ES-I3 (cell line): Measurements from ENCODE around the gene PTPMT1.
"Not testable (repeated sequence)": the region's sequence is repeated elsewhere in the genome, so short reads cannot be mapped to it uniquely, and the experiment has no call there.

Source experiments
- H3K36me3 ChIP-seq: 2 replicates; pipeline ENCODE4 v1.6.1; 2013; ENCODE audit warnings: mild to moderate bottlenecking, low read length, control low read depth, moderate library complexity; ENCODE audit not compliant: insufficient read depth
- H3K4me1 ChIP-seq: 2 replicates; pipeline ENCODE4 v1.6.1; 2013; ENCODE audit warnings: mild to moderate bottlenecking, control low read depth, low read length; ENCODE audit not compliant: insufficient read depth
- H3K9ac ChIP-seq: 2 replicates; pipeline ENCODE4 v1.6.1; 2013; ENCODE audit warnings: low read depth, mild to moderate bottlenecking, low read length, moderate library complexity
- H3K9me3 ChIP-seq: 2 replicates; pipeline ENCODE4 v1.6.1; 2013; ENCODE audit warnings: mild to moderate bottlenecking, low read length, moderate library complexity; ENCODE audit not compliant: control insufficient read depth, insufficient read depth

Gene PTPMT1

DNA sequence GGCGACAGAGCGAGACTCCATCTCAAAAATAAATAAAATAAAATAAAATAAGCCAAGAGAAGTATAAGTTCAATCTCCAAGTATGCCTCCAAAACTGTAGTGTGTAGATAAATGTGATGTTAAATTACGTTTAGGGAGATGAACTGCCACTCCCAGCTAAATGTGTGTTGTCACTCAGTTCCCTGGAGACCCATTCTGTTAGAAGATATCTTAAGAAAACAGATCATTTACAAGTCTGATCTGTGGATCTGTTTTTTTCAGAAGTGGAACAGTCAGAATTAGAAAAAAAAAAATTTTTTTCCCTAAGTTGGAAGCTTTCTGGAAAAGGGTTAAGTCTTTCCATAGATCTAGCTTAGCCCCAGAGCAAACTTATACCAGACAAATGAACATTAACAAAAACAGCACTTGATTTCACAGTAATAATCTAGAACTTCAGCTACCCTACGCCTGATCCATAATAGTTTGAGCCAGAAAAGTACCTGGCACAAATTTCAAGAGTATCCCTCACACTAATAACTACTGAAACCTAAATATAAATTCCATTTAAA lies 30.6 kb upstream of the PTPMT1 start:
- Histone ChIP-seq H3K36me3 (no peaks in the 10 kb centered on the region), H3K9me3 (no peaks in the 10 kb centered on the region), H3K9ac (no peak overlapping the region), H3K4me1 (peaks cover 5% of the 10 kb centered on the region; the same call in 1 of the 2 replicates)

DNA sequence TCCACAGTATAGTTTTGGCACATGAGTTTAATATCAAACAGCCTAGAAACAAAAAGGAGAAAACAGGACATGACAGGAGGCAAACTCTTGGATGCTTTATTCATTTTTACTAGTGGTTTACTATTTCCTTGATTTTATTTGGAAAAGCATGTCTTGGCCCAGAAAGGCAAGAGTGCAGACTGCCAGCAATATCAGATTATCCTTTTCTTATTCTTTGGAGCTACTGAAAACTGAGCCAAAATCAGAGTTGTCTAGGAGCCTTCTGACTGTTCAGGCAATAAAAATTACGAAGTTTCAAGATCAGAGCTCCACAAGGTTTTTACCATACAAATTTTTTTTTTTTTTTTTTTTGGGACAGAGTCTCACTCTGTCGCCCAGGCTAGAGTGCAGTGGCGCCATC lies 28.5 kb upstream of the PTPMT1 start:
- H3K36me3 ChIP-seq, result no peaks in the 10 kb centered on the region
- no peak overlapping the region for H3K9ac ChIP-seq
- H3K4me1 ChIP-seq, result peaks cover 10% of the 10 kb centered on the region
- H3K9me3 ChIP-seq, result no peaks in the 10 kb centered on the region

DNA sequence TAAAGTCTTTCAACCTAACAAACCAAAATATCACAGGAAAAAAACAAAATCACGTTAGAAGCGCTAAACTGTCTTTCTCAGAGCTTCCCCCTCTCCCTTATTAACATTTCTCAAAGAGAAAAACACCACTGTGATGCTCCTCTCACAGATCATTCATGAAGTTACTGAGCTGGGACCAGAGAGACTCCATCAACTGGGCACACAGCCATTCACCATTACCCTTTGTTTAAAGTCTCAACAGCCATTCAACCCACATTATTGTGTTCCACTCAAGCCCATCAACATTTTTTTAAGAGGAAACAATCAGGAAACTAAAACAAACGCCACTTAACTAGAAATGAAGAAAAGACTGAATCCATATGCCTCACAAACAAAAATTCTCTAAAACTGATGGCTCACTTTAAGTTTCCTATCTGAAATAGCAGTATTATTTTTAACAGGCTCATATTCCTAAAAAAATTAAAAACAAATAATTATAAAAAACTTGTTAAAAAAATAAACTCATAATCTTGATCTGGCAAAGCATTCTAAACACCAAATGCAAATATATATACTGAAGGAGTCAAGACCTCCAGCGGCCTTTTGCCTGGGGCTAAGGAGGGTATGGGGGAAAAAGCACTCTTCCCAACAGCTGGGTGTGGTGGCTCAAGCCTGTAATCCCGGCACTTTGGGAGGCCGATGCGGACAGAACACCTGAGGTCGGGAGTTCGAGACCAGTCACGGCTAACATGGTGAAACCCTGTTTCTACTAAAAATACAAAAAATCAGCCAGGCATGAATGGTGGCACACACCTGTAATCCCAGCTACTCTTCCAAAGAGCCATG lies 26.4 kb upstream of the PTPMT1 start:
- H3K9me3 ChIP-seq, result no peaks in the 10 kb centered on the region
- H3K36me3 ChIP-seq, result no peaks in the 10 kb centered on the region
- peaks cover 10% of the 10 kb centered on the region for H3K4me1 ChIP-seq
- H3K9ac ChIP-seq, result no peak overlapping the region

DNA sequence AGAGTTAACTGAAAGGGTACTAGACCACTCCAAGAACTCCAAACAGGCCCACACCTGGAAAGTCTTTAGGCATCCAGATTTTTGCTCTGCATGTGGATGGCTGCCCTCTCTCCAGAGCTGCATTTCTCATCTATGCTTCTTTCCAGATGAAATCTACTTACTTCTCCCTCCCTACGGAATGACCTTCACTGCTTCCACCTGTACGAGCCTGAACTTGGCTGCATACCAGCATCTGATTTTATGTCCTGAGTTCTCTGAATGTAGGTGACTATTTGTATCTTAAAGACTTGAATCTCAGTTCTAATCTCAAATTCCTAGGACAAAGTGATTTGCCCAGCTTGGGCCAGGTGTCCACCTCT lies 25.7 kb upstream of the PTPMT1 start:
- Histone ChIP-seq H3K9ac (no peak overlapping the region), H3K36me3 (no peaks in the 10 kb centered on the region), H3K4me1 (peaks cover 10% of the 10 kb centered on the region), H3K9me3 (no peaks in the 10 kb centered on the region)

DNA sequence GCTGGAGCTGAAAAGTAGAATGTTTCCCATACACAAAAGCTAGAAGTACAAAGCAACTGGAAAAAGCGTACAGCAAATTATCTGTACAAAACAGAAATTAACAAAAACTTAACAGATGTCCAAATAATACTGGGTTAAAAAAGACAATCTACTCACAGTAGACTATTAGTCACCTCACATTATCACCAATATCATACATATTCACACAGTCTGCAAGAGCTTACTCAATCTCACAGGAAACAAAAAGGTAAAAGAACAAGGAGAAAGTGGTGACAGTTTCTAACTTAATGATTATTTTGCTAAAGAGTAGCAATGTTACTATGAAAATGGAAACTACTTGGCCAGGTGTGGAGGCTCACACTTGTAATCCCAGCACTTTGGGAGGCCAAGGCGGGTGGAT lies 24.3 kb upstream of the PTPMT1 start:
- Histone ChIP-seq H3K4me1 (peaks cover 10% of the 10 kb centered on the region), H3K9ac (no peak overlapping the region), H3K9me3 (no peaks in the 10 kb centered on the region), H3K36me3 (no peaks in the 10 kb centered on the region)

DNA sequence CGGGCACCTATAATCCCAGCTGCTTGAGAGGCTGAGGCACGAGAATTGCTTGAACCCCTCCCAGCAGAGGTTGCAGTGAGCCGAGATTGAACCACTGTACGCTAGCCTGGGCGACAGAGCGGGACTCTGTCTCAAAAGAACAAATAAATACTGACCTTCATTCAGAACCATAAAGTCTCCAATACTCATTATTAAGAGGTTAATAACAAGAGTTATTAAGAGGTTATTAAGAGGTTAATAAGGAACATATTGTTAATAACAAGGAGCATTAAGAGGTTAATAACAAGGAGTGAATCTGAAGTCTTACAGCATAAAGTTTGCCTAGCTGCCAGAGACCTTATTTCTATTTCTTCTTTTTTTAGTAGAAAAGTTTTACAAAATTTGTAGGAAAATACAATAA lies 20.1 kb upstream of the PTPMT1 start:
- Histone ChIP-seq H3K4me1 (peaks cover under 1% of the 10 kb centered on the region), H3K36me3 (no peaks in the 10 kb centered on the region), H3K9ac (no peak overlapping the region), H3K9me3 (no peaks in the 10 kb centered on the region)

DNA sequence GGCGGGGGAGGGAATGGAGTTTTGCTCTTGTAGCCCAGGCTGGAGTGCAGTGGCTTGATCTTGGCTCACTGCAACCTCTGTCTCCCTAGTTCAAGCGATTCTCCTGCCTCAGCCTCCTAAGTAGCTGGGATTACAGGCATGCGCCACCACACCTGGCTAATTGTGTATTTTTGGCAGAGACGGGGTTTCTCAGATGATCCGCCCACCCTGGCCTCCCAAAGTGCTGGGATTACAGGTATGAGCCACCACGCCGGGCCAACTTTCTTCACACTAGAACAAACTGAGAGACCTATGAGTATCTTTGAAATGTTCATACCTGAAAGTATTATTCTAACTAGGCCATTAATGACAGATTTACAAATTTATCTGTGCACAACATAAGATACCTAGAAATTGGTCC lies 19.1 kb upstream of the PTPMT1 start:
- not testable (repeated sequence) for H3K36me3 ChIP-seq, H3K9ac ChIP-seq, H3K4me1 ChIP-seq, H3K9me3 ChIP-seq

DNA sequence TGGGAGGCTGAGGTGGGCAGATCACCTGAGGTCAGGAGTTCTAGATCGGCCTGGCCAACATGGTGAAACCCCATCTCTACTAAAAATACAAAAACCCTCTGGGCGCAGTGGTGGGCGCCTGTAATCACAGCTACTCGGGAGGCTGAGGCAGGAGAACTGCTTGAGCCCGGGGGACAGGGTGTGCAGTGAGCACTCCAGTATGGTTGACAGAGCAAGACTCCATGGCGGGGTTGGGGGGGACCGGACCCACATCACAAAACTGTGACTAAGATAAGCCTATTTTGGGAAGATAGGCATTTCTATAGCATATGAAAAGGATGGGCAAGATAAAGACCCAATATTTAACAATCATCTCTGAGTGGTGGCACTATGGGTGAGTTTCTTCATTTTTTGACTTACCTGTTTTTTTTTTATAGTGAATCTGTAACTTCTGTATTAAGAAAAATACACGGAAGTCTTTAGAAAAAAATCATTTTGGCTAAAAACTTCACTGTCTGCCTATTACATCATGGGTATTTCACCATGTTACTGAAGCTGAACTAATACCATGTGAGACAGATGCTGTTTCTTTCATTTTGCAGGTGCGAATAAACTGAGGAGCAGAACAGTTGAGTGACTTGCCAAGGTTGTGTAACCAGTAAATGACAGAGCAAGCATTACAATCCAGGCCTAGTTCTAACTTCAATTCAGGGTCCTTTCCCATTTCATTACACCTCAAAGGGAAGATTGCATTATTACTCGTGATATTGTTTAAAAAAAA lies 14.9 kb upstream of the PTPMT1 start:
- H3K9me3 ChIP-seq, result no peaks in the 10 kb centered on the region
- H3K36me3 ChIP-seq, result no peaks in the 10 kb centered on the region
- peaks cover 14% of the 10 kb centered on the region for H3K4me1 ChIP-seq
- peak overlapping the region; percentile 3; the same call in 1 of the 2 replicates for H3K9ac ChIP-seq

DNA sequence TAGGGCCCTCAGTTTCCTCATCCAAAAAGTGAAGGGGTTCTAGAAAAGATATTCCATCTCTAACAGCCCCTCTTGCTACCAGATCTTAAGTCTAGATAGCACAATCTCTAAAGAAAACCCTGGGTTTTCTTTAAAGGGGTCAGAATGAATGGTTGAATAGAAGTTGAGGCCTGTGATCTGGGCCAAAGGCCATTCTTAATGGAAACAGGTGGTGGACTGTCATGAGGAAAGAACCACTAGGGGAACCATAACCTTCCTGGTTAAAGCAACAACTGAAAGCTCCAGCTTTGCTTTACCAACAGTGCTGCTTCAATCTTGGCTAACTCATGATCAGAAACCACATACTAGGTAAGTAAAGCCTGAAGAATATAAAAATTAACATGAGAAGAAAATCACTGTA lies 14.3 kb upstream of the PTPMT1 start:
- Histone ChIP-seq H3K9ac (peak overlapping the region; percentile 96; the same call in 1 of the 2 replicates), H3K9me3 (no peaks in the 10 kb centered on the region), H3K4me1 (peaks cover 14% of the 10 kb centered on the region), H3K36me3 (no peaks in the 10 kb centered on the region)

DNA sequence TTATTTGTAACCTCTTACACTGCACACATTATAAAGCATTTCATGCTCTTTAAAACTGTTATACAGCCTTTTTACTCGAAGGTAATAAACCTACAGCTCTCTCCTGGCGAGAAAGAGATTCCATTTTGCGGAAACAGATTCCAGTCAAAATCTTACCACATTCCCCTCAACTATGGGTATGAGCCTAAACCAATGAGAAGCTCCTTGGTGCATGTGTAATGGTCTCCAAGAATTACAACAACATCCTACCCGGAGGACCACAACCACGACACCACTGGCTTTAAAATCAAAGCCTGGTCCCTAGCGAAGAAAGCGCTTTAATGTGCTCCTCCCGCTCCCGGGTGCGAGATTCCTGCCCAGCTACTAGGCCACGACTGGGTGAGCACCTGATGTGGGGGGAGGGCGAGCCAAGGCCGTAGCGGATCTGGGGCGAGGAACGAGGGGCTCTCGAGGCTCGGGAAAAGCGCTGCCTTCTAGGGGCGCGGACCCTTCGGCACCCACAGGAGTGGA lies 13.3 kb upstream of the PTPMT1 start:
- no peaks in the 10 kb centered on the region for H3K36me3 ChIP-seq
- H3K4me1 ChIP-seq, result peaks cover 14% of the 10 kb centered on the region
- peak overlapping the region; percentile 96 for H3K9ac ChIP-seq
- H3K9me3 ChIP-seq, result no peaks in the 10 kb centered on the region

DNA sequence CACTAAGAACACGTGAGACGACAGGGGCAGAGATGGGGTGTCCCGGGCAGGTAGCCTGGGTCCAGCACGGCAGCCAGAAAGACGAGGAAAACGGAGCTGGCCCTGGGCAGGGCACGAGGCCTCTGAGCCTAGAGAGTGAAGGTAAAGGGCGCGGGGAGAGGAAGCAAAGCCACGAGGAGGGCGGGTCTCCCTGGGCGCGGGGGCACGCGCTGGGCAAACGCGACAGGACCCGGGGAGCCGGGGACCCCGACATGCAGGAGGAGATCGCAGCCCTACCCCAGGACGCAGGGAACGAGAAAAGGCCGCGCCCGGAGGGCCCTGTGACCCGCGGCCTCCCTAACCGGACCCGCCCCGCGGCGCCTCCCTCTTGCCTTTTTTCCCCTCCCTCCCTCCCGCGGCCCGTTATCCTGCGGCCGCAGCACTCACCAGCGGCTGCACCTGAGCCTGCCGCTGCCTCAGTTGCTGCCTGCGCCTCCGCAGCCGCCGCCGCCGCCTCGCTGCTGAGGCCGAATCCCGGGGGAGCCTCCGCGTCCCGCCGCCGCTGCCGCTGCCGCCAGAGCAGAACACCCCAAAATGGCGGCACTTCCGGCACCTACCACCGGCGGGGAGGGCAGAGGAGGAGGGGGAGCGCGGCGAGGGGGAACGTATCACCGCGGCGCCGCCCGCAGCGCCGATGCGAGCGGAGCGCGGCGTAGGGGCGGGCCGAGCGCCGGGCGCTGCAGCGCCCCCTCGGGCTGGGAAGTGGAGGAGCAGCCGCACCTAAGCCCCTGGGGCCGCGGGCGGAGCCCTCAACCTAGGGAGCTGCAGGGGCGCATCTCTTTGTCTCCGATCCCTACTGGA lies 12.6 kb upstream of the PTPMT1 start, which contains the start of gene CELF1:
TSS of gene CELF1 (minus strand) at position 567 of the 840 bp plus-strand sequence. CDS start 53,609 bp downstream, outside the sequence.
- Histone ChIP-seq H3K4me1 (peaks cover 14% of the 10 kb centered on the region), H3K9me3 (no peaks in the 10 kb centered on the region), H3K36me3 (no peaks in the 10 kb centered on the region), H3K9ac (peak within 1 kb of the TSS; percentile 96)

DNA sequence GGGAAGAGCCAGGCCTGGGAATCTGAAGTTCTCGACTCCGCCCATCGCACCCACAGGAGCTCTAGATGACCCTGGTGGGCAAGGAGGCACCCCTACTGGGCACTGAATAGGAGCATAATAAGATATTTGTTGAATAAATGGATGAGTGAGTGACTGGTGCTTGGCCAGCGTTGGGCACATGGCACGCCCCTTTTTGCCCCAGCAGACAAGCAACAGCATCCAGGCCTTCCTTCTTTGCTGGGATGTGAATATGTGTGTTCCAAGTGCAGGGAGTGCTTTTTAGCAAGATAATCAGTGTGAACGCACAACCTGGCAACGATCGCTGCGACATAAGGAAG lies 12.0 kb upstream of the PTPMT1 start:
- Histone ChIP-seq H3K9ac (peak overlapping the region; percentile 96), H3K36me3 (no peaks in the 10 kb centered on the region), H3K9me3 (no peaks in the 10 kb centered on the region), H3K4me1 (peaks cover 14% of the 10 kb centered on the region)

DNA sequence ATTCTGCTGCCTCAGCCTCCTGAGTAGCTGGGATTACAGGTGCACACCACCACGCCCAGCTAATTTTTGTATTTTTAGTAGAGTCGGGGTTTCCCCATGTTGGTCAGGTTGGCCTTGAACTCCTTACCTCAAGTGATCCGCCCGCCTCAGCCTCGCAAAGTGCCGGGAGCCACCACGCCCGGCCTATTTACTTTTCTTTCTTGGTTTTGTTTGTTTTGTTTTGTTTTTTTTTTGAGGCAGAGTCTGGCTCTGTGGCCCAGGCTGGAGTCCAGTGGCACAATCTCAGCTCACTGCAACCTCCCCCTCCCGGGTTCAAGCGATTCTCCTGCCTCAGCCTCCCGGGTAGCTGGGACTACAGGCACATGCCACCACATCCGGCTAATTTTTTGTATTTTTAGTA lies 8.4 kb upstream of the PTPMT1 start:
- H3K9me3 ChIP-seq, H3K36me3 ChIP-seq, H3K4me1 ChIP-seq, H3K9ac ChIP-seq: not testable (repeated sequence)

DNA sequence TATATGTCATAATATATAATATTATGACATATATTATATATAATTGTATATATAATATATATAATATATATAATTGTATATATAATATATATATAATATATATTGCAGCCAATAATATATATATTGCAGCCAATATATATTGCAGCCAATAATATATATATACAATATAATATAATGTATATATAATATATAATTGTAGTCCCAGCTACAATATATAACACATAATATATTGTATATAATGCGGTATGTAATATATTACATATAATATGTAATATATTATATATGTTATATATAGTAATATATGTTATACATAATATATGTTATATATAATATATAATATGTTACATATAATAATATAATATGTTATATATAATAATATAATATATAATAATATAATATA lies 6.7 kb upstream of the PTPMT1 start:
- Histone ChIP-seq H3K36me3 (no peaks in the 10 kb centered on the region), H3K9ac (no peak overlapping the region), H3K4me1 (peaks cover 2% of the 10 kb centered on the region; the same call in 1 of the 2 replicates), H3K9me3 (no peaks in the 10 kb centered on the region)
